PC-3 (cell line): ENCODE measurements around the gene NBAS. TPM values are rescaled to one million over a fixed set of nuclear protein-coding genes. Genes with fewer than 3 reads are reported as not detected.
"Not testable (repeated sequence)": the region's sequence is repeated elsewhere in the genome, so short reads cannot be mapped to it uniquely, and the experiment has no call there.

Experiments used
- ATAC-seq: fragments of 200-7000 bp; cut with Tn5 transposase; 2 replicates; pipeline ENCODE4 v1.9.1; 2020; ENCODE audit warnings: mild to moderate bottlenecking, moderate library complexity
- BruUV-seq: library from RNA; stranded (reverse); fragments of 400-500 nt; replicated peaks from 2 replicates; lab custom pipeline; 2021; lab: Mats Ljungman, UMichigan
- CTCF ChIA-PET: fragments of 300-600 bp; sonication (Branson Sonifier 250); formaldehyde crosslinking; loops from one replicate; lab custom pipeline; 2022; ENCODE audit warnings: antibody characterized with exemption; lab: Charles Lee
- POLR2A ChIA-PET: fragments of 300-600 bp; sonication (Branson Sonifier 250); formaldehyde crosslinking; loops from one replicate; lab custom pipeline; 2022; ENCODE audit warnings: antibody characterized with exemption; ENCODE audit not compliant: unreplicated experiment; lab: Charles Lee
- DNase-seq: peaks from one replicate; pipeline ENCODE4 v3.0.0-alpha.2; 2015
- H2AFZ ChIP-seq: fragments of 300-600 bp; sonication (generic); 2 replicates; pipeline ENCODE4 v1.6.0; 2016; ENCODE audit warnings: antibody characterized with exemption, low read length
- H3F3A ChIP-seq: fragments of 300-600 bp; sonication (generic); one replicate; pipeline ENCODE4 v1.6.0; 2017; ENCODE audit warnings: antibody characterized with exemption, low read length, control low read depth, mild to moderate bottlenecking; ENCODE audit not compliant: unreplicated experiment
- H3K27ac ChIP-seq: fragments of 300-600 bp; sonication (generic); 2 replicates; pipeline ENCODE4 v1.5.1; 2016; ENCODE audit warnings: mild to moderate bottlenecking, low read length
- H3K27me3 ChIP-seq: fragments of 300-600 bp; sonication (generic); 2 replicates; pipeline ENCODE4 v1.6.1; 2016; ENCODE audit warnings: low read length, mixed read lengths
- H3K36me3 ChIP-seq: fragments of 300-600 bp; sonication (generic); 2 replicates; pipeline ENCODE4 v1.6.1; 2016; ENCODE audit warnings: low read depth, mixed run types, low read length, mixed read lengths
- H3K4me1 ChIP-seq: fragments of 300-600 bp; sonication (generic); 2 replicates; pipeline ENCODE4 v1.5.1; 2016; ENCODE audit warnings: low read length; ENCODE audit not compliant: insufficient read depth
- H3K4me2 ChIP-seq: fragments of 300-600 bp; sonication (generic); 2 replicates; pipeline ENCODE4 v1.6.0; 2016; ENCODE audit warnings: low read length
- H3K4me3 ChIP-seq: fragments of 300-600 bp; sonication (generic); 2 replicates; pipeline ENCODE4 v1.5.1; 2016; ENCODE audit warnings: mild to moderate bottlenecking, low read length, mixed read lengths
- H3K79me2 ChIP-seq: fragments of 300-600 bp; sonication (generic); 2 replicates; pipeline ENCODE4 v1.6.1; 2017; ENCODE audit warnings: low read length, mixed read lengths
- H3K9ac ChIP-seq: fragments of 300-600 bp; sonication (generic); 2 replicates; pipeline ENCODE4 v1.6.0; 2016; ENCODE audit warnings: mild to moderate bottlenecking, low read length
- H3K9me2 ChIP-seq: fragments of 300-600 bp; sonication (generic); replicated peaks from 2 replicates; pipeline ENCODE4 v1.6.1; 2016; ENCODE audit warnings: mixed run types, low read length, mixed read lengths
- H3K9me3 ChIP-seq: fragments of 300-600 bp; sonication (generic); 2 replicates; pipeline ENCODE4 v1.6.1; 2016; ENCODE audit warnings: low read length, mixed read lengths
- H4K20me1 ChIP-seq: fragments of 300-600 bp; sonication (generic); 2 replicates; pipeline ENCODE4 v1.6.1; 2016; ENCODE audit warnings: low read length, mixed read lengths
- CTCF ChIP-seq: fragments of 300-600 bp; sonication (generic); conservative IDR thresholded peaks from 2 replicates; pipeline ENCODE4 v1.5.1; 2017; ENCODE audit warnings: antibody characterized with exemption, low read depth, mild to moderate bottlenecking, low read length
- EZH2 ChIP-seq: fragments of 300-600 bp; sonication (generic); IDR thresholded peaks from one replicate; pipeline ENCODE4 v1.6.1; 2017; ENCODE audit warnings: antibody characterized with exemption, mild to moderate bottlenecking, low read length; ENCODE audit not compliant: unreplicated experiment
- EZH2phosphoT487 ChIP-seq: fragments of 300-600 bp; sonication (generic); IDR thresholded peaks from 2 replicates; pipeline ENCODE4 v1.6.1; 2018; ENCODE audit warnings: mild to moderate bottlenecking, antibody characterized with exemption, low read length, borderline replicate concordance
- intact Hi-C: fragments of 100-400 bp; cut with micrococcal nuclease; formaldehyde crosslinking; loops from 2 replicates; pipeline ENCODE4 v1.9.0; 2023
- total RNA-seq: library from RNA; depleted of rRNA; stranded (reverse); fragments of >200 nt; gene quantifications from 2 replicates; pipeline ENCODE4 v1.2.3, GENCODE V29; 2014

The NBAS gene
- total RNA-seq, 1 experiment from 2014 or later, result 37.2 TPM

DNA sequence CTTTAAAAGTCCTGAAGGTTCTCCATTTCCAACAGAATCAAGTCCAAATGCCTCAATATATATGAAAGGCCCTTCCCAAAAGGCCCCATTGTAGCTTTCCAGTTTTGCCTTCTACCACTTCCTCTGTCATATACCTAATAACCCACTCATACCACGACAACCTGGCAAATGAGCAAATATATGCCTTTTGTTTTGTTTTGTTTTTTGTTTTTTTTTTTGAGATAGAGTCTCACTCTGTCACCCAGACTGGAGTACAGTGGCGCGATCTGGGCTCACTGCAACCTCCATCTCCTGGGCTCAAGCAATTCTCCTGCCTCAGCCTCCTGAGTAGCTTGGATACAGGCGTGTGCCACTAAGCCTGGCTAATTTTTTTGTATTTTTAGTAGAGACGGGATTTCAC lies 20.6 kb downstream of the NBAS start:
- H3K4me3 ChIP-seq, H3K79me2 ChIP-seq, H3K9me2 ChIP-seq, CTCF ChIA-PET, H4K20me1 ChIP-seq, H3K27ac ChIP-seq, BruUV-seq, H3F3A ChIP-seq, H2AFZ ChIP-seq, H3K4me2 ChIP-seq, H3K27me3 ChIP-seq, H3K4me1 ChIP-seq, POLR2A ChIA-PET, ATAC-seq, H3K36me3 ChIP-seq, H3K9me3 ChIP-seq, H3K9ac ChIP-seq, DNase-seq, intact Hi-C loops: not testable (repeated sequence)

DNA sequence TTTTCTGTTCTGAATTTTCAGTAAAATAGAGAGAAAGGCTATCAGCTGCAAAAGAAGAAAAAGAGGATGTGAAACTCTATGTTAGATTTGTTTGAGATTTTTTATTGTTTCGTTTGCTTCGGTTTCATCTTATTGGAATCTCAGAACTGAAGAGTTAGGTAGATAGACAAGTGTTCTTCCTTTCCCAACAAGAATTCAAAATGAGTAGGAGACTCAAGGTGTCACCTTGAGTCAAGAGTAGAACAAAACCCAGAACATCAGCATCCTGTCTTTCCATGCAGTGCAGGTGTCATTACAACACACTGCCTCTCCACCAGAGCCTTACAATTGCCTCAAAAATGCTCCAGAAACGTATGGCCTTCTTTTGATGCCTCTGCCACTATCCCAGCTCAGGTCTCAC lies 21.1 kb downstream of the NBAS start:
- H3K9ac ChIP-seq, result no peak overlapping the region
- intact Hi-C loops, result no loop called here
- CTCF ChIA-PET, result no interaction called here
- no peak for DNase-seq
- H3K4me3 ChIP-seq, result no peak overlapping the region
- no peak for ATAC-seq
- H3F3A ChIP-seq, result no peaks in the 10 kb centered on the region
- no peak overlapping the region for H3K27ac ChIP-seq
- H3K9me3 ChIP-seq, result no peaks in the 10 kb centered on the region
- no peak overlapping the region for H3K4me2 ChIP-seq
- no peaks in the 10 kb centered on the region for H3K79me2 ChIP-seq
- H2AFZ ChIP-seq, result no peak overlapping the region
- H3K4me1 ChIP-seq, result no peaks in the 10 kb centered on the region
- TF ChIP-seq EZH2, result no peak
- TF ChIP-seq EZH2phosphoT487, result no peak
- TF ChIP-seq CTCF, result no peak
- POLR2A ChIA-PET, result no interaction called here
- H3K27me3 ChIP-seq, result no peaks in the 10 kb centered on the region
- no peaks in the 10 kb centered on the region for H4K20me1 ChIP-seq
- no peaks in the 10 kb centered on the region for H3K9me2 ChIP-seq
- no TSS peak for BruUV-seq
- peaks cover 5% of the 10 kb centered on the region; the same call in 1 of the 2 replicates for H3K36me3 ChIP-seq

GRCh38 chr2:15538792-15539191 lies 22.3 kb downstream of the NBAS start:
- TF ChIP-seq EZH2phosphoT487 (no peak), CTCF (no peak), EZH2 (no peak)
- ATAC-seq, result no peak
- CTCF ChIA-PET, result no interaction called here

More at GRCh38 chr2:15538792-15539191, 22.3 kb downstream of the NBAS start:
- Histone ChIP-seq H3K27ac (no peak overlapping the region), H3K9me2 (no peaks in the 10 kb centered on the region), H3K4me1 (no peaks in the 10 kb centered on the region), H3K27me3 (no peaks in the 10 kb centered on the region), H4K20me1 (no peaks in the 10 kb centered on the region), H3K4me3 (no peak overlapping the region), H3K9me3 (no peaks in the 10 kb centered on the region), H3K36me3 (peaks cover 5% of the 10 kb centered on the region; the same call in 1 of the 2 replicates), H3K4me2 (no peak overlapping the region), H3F3A (no peaks in the 10 kb centered on the region), H2AFZ (no peak overlapping the region), H3K9ac (no peak overlapping the region), H3K79me2 (no peaks in the 10 kb centered on the region)
- intact Hi-C loops, result no loop called here
- no TSS peak for BruUV-seq
- POLR2A ChIA-PET, result no interaction called here
- no peak for DNase-seq
